GM21381 (cell line): ENCODE measurements around the gene HOXB3.

ENCODE experiments used
- ATAC-seq: cut with Tn5 transposase; IDR thresholded peaks from one replicate; pipeline ENCODE4 v1.9.1; 2021; ENCODE audit warnings: mild to moderate bottlenecking, moderate library complexity; ENCODE audit not compliant: unreplicated experiment

Gene HOXB3

GRCh38 chr17:48613862-48614694, 24.0 kb upstream of the HOXB3 start:
- ATAC-seq: no peak

GRCh38 chr17:48612854-48613691, 23.0 kb upstream of the HOXB3 start:
- no peak for ATAC-seq

DNA sequence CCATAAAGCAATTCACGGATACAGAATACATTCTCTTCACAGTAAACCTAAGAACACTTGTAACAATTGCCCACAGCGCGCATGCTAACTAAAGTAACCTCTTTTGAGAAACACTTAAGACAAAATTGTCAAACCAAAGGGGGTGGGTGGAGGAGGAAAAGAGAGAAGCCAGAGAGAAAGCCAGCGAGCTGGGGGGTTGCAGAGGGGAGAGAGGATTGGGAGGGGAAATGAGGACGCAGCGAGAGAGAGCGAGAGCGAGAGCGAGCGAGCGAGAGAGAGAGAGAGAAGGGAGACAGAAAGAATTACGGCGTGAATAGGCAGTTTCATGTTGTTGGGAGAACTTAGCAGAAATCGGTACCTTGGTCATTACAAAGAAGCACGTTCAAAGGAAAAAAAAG, 22.4 kb upstream of the HOXB3 start:
- no peak for ATAC-seq

DNA sequence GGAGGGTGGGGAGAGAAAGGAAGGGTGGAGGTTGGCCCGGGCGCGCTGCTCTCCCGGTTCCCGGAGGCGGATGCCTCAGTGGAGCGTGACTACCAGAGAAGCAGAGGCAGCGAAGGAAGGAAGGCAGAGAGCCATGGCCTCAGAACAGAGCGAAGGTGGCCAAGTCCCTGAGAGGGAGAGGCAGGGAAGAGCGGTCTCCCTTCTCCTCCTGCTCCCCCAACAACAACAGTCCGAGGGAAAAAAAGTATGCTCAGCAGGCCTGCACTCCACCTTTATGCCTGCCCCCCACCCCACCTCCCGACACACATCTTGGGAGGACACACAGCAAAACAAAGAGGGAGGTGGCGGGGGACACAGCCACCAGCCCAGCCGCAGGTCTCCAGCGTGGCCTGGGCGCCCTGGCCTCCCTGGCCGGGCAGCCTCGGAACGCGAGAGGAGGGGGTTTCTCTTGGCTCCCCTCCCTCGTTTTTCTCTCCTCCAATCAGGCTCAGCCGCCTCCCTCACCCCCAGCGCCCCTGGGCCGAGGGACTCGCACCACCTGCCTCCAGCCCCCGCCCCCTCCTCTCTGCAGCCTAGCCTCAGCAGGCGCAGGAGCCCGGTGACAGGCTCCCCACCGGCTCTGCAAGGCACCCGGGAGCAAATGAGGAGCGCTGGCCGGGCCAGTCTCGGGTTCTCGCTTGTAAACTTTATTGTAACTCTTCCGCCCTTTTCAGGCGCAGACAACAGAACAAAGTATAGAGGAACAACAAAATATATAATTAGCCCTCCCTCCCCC, 21.8 kb upstream of the HOXB3 start:
- ATAC-seq: no peak

DNA sequence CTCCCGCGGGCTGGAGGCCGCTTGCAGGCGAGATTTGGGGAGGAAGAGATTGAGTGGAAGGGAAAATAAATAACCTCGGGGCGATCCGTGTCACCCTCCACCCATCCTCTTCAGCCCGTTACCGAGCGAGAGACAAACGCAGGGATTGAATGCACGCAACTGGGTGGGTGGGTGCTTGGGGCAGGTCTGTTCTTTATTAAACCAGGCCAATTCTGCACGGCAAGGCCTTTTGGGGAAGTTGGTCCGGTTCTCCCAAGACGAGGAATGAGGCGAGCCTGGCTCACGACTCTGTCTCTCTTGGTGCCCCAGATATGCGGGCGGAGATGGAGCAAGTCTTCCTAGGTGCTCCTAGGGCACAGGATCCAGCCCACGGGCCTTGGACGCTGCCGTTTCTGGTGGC, 21.2 kb upstream of the HOXB3 start:
- no peak for ATAC-seq

GRCh38 chr17:48610282-48611211, 20.5 kb upstream of the HOXB3 start, which contains the start of gene HOXB7:
Gene HOXB7, minus strand, starts transcription at chr17:48611017. Its CDS starts 99 bp downstream, at chr17:48610918.
- no peak for ATAC-seq

- ATAC-seq: no peak
Observed at GRCh38 chr17:48609759-48610281, 19.8 kb upstream of the HOXB3 start.

GRCh38 chr17:48609033-48609432, 19.0 kb upstream of the HOXB3 start:
- no peak for ATAC-seq

DNA sequence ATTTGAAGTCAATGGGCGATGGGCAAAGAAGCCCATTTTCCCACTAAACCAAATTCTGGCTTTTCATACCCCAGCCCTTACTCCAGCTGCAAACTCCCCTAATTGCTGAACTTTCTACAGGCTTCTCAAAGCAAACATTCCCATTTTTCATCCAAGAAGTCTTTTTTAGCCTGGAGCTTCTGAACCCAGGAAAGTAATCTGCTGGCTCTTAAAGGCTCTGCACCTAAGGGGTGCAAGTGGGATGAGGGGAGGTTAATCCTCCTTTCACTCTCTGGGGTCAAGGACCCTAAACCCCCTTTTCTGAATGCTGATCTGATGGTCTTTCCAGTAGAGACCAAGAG, 18.4 kb upstream of the HOXB3 start:
- ATAC-seq: no peak

DNA sequence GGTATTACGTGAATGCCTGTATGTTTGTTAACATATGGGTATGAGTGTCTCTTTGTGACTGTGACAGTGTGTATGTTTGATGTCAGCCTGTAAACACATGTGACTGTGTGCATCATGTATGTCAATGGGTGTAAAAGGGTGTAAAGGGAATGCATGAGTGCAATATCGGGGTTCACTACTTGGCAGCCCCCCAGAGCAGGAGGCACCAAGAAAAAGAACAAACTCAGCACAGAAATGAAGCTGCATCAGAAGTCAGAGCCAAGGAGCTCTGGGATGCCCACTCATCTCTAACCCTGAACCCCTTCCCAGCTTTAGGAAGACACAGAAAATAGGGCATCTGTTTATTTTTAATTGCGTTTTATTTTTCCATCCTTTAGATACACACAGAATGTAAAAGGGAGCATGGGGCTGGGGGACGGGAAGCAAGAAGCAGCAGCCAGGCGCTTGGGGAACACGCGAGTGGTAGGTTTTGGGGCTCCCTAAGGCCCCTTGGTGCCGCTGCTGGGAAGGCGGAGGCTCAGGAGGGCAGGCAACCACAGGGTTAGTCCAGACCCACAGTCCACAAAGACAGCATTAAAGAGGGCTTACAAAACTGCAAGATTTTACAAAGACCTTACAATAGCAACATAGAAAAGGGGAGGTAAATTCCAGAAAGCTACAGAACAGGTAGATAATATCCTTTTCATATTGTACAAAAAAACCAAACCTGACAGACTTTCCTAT, 17.0 kb upstream of the HOXB3 start:
- ATAC-seq: no peak

GRCh38 chr17:48605991-48606891, 16.2 kb upstream of the HOXB3 start:
- ATAC-seq: no peak

- ATAC-seq: no peak
Observed at GRCh38 chr17:48605409-48605919, 15.4 kb upstream of the HOXB3 start.

DNA sequence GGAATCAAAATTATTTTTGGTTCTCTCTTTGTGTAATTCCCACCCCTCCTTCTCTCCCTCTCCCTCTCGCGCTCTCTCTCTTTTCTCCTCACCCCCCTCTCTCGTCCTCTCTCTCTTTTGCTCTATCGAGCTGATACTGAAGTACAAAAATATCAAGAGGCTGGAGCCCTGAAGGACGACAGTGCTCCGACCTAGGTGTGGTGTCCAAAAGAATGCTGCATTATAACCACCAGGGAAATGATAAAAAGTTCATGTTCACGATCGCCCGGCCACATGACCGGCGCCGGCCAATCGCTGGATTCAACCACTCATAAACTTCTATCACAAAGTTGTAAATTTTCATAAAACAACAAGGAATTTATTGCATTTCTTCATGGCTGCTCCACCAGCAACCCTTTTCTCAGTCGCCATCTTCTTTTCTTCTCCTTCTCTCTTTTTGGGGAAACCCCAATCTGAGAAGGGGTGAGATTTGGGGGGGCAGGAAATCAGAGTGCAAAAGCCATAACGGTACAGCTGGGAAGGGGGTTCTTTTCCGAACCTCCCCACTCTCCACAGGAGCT, 14.8 kb upstream of the HOXB3 start, which contains the start of gene HOXB6:
Gene HOXB6 (minus strand): TSS at position 217 of the 560 bp plus-strand sequence. CDS start 6,836 bp downstream, outside the sequence.
- ATAC-seq: no peak

DNA sequence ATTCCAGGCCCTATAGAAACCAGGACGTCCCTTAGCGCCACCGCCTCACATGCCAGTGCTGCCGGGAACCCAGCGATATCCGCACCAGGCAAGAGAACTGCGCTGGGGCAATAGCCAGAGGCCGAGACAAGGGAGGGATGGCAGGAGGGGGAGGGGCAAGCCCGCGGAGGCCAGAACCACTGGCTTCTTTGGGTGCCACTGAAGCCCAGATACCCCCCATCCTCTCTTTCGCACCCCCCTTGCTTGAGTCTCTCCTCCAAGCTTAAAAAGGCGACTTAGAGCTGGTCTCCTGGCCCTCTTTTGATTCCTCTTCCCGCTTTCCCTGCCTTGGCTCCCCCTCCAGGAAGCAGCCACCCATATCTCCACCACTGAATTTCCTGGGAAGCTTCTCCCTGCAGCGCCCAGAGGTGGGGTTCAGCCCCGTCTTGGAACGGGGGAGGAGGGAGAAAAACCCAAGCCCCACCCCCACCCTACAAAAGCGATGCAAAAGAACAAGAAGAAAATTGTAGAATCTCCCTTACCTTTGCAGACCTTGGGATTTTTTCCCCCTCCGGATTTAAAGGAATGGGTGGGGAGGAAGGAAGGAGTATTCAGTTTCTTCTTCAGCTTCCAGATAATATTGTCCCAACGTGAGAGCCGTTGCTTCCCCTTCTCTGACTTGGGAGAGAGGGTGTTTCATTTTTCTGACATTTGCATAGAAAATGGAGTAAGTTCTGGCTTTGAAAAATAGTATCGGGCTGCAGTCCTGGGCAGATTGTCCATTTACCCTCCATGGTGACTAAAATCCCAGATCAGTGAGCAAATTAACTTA, 14.1 kb upstream of the HOXB3 start:
- no peak for ATAC-seq

DNA sequence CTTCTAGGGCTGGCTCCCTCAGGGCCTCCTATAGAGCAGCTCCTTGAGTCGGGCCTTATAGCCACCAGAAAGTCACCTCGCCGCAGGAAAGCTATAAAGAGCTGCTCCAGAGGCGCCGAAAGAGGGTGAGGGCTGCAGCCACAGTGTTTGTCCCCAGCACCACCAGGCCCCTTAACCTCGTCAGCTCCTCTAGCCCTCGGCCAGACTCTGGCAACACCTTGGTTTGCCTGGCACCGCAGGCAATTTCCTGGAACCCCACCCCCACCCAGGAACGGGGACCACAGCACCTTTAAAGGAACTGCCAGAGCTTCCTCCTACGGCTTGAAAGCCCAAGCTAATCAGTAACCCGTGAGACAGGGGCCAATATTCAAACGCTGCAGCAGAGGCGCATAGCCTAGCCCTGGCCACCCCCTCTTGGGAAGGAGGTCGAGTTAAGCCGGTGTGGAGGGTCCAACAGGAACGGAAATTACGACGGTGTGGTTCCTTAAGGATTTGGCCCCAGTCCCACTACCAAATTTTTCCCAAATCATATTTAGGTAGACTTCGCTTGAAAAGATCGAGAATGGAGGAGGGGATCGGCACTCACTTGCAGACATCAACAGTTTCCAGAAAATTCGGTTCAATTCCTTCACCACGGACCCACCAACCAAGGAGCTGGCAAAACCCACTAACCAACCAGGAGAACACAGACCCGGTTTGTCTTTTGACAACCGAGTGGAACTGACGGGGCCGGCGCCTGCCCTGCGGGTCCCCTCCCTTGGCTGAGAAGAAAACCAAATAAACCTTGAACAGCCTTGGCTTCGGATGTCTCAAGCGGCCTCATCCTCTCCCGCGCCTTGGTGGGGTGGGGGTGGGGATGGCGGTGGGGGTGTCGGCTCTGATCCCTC, 11.7 kb upstream of the HOXB3 start:
- ATAC-seq: no peak

GRCh38 chr17:48601207-48601538, 11.1 kb upstream of the HOXB3 start:
- ATAC-seq: no peak
